AML-193 (cell line): Measurements from ENCODE around the gene PFKFB2.
A peak's percentile ranks its signal among the peaks of the same experiment; 100 is the strongest.

Source experiments
- DNase-seq, 2 experiments: peaks; one replicate each; lab custom pipeline; 2025; lab: John Stamatoyannopoulos, UW

Gene PFKFB2

GRCh38 chr1:207089627-207090355 is 36.7 kb downstream of the PFKFB2 start:
- DNase-seq, result no peak

- no peak for DNase-seq
Measured at GRCh38 chr1:207091200-207091908, 38.3 kb downstream of the PFKFB2 start.

GRCh38 chr1:207093944-207094343 is 40.9 kb downstream of the PFKFB2 start:
- DNase-seq, result no peak

- DNase-seq, result no peak
Measured at GRCh38 chr1:207097871-207098324, 44.8 kb downstream of the PFKFB2 start.

GRCh38 chr1:207101720-207102119 is 48.6 kb downstream of the PFKFB2 start:
- DNase-seq, result no peak

GRCh38 chr1:207102146-207102545 is 49.1 kb downstream of the PFKFB2 start:
- no peak for DNase-seq

GRCh38 chr1:207102659-207103058 is 49.6 kb downstream of the PFKFB2 start:
- no peak for DNase-seq

- DNase-seq, result peak; percentile 42 to 43
Measured at GRCh38 chr1:207103892-207104373, 50.9 kb downstream of the PFKFB2 start, which contains the start of gene C4BPA. TSS of gene C4BPA (plus strand) at chr1:207104233. CDS start at chr1:207113026, 8,793 bp downstream.

GRCh38 chr1:207109004-207109403 is 55.9 kb downstream of the PFKFB2 start:
- no peak for DNase-seq

- DNase-seq, result no peak
Measured at GRCh38 chr1:207112616-207113296, 59.7 kb downstream of the PFKFB2 start.

- no peak for DNase-seq
Measured at GRCh38 chr1:207115269-207115668, 62.2 kb downstream of the PFKFB2 start.

GRCh38 chr1:207124389-207124788 is 71.3 kb downstream of the PFKFB2 start:
- no peak for DNase-seq

GRCh38 chr1:207128336-207128921 is 75.4 kb downstream of the PFKFB2 start:
- DNase-seq, result no peak

GRCh38 chr1:207129053-207129452 is 76.0 kb downstream of the PFKFB2 start:
- DNase-seq, result no peak
